B cell (primary cell): ENCODE results near the gene SAMD4B. TPM values are rescaled to one million over a fixed set of nuclear protein-coding genes. Genes with fewer than 3 reads are reported as not detected.

Source experiments
- ATAC-seq: fragments of 200-7000 bp; cut with Tn5 transposase; one replicate; pipeline ENCODE4 v1.10.0; 2021; ENCODE audit warnings: low read depth, mild to moderate bottlenecking, moderate number of reproducible peaks, moderate library complexity
- CTCF ChIA-PET: fragments of 350-600 bp; sonication (Branson Sonifier 250); formaldehyde crosslinking; loops from one replicate; lab custom pipeline; 2021; ENCODE audit warnings: antibody characterized with exemption, inconsistent platforms; lab: Charles Lee
- POLR2A ChIA-PET: fragments of 350-600 bp; sonication (Branson Sonifier 250); formaldehyde crosslinking; loops from one replicate; lab custom pipeline; 2021; ENCODE audit warnings: antibody characterized with exemption; lab: Charles Lee
- DNase-seq: peaks from one replicate; pipeline ENCODE4 v3.0.0; 2013
- H2AFZ ChIP-seq: 2 replicates; pipeline ENCODE4 v1.6.1; 2012; ENCODE audit warnings: mild to moderate bottlenecking, low read depth, low read length; ENCODE audit not compliant: insufficient read depth, poor library complexity, severe bottlenecking
- H3K27ac ChIP-seq, 2 donors: 1 replicate in 1 of 2; 2 replicates in 1 of 2; pipeline ENCODE4 v1.5.1; 2012 to 2013; ENCODE audit warnings: low read length in 2 of 2, mild to moderate bottlenecking in 2 of 2, moderate library complexity in 1 of 2
- H3K27me3 ChIP-seq, 4 experiments: fragments of 200-600 bp in 1 of 4; sonication (generic) in 1 of 4; replicated peaks in 1 of 4; 1 replicate in 2 of 4; 2 replicates in 2 of 4; pipeline versions ENCODE4 v1.6.1 to v1.7.0; 2013 to 2016; ENCODE audit warnings: low read length in 3 of 4, mild to moderate bottlenecking in 2 of 4, mixed read lengths in 1 of 4, moderate library complexity in 1 of 4; ENCODE audit not compliant: insufficient read depth in 4 of 4, control insufficient read depth in 3 of 4; ENCODE audit errors: control extremely low read depth in 1 of 4
- H3K36me3 ChIP-seq, 2 experiments: replicated peaks in 1 of 2; 1 replicate in 1 of 2; 2 replicates in 1 of 2; pipeline versions ENCODE4 v1.6.1 to v1.7.1; 2013; ENCODE audit warnings: low read length in 1 of 2; ENCODE audit not compliant: insufficient read depth in 2 of 2, control insufficient read depth in 1 of 2; ENCODE audit errors: control extremely low read depth in 1 of 2, extremely low read depth in 1 of 2
- H3K4me1 ChIP-seq, 2 donors: fragments of 200-600 bp in 1 of 2; sonication (generic) in 1 of 2; 1 replicate in 1 of 2; 2 replicates in 1 of 2; pipeline versions ENCODE4 v1.5.1 to v1.6.1; 2013 to 2017; ENCODE audit warnings: low read length in 2 of 2; ENCODE audit not compliant: control insufficient read depth in 2 of 2, insufficient read depth in 2 of 2
- H3K4me2 ChIP-seq: replicated peaks from 2 replicates; pipeline ENCODE3; 2012; ENCODE audit warnings: mild to moderate bottlenecking, low read depth, low read length; ENCODE audit not compliant: poor library complexity, severe bottlenecking
- H3K4me3 ChIP-seq, 5 experiments: fragments of 200-600 bp in 1 of 5; sonication (generic) in 1 of 5; 1 replicate in 3 of 5; 2 replicates in 2 of 5; pipeline versions ENCODE4 v1.5.1 to v1.7.0; 2011 to 2016; ENCODE audit warnings: low read length in 4 of 5, mild to moderate bottlenecking in 4 of 5, low read depth in 2 of 5, control low read depth in 1 of 5, moderate library complexity in 1 of 5; ENCODE audit not compliant: insufficient read depth in 1 of 5; ENCODE audit errors: control extremely low read depth in 1 of 5, extremely low read depth in 1 of 5
- H3K79me2 ChIP-seq: fragments of 200-600 bp; sonication (generic); one replicate; pipeline ENCODE4 v1.6.0; 2016; ENCODE audit warnings: low read length; ENCODE audit not compliant: control insufficient read depth, insufficient read depth
- H3K9ac ChIP-seq: fragments of 200-600 bp; sonication (generic); 2 replicates; pipeline ENCODE4 v1.6.1; 2017; ENCODE audit warnings: mild to moderate bottlenecking, low read length, moderate library complexity
- H3K9me3 ChIP-seq, 3 donors: one replicate each; pipeline versions ENCODE4 v1.6.1 to v1.7.1; 2013; ENCODE audit warnings: low read length in 2 of 3; ENCODE audit not compliant: control insufficient read depth in 2 of 3, insufficient read depth in 1 of 3; ENCODE audit errors: control extremely low read depth in 1 of 3
- H4K20me1 ChIP-seq: 2 replicates; pipeline ENCODE4 v1.6.0; 2012; ENCODE audit warnings: mild to moderate bottlenecking, low read length; ENCODE audit not compliant: insufficient read depth, control insufficient read depth, poor library complexity, severe bottlenecking
- H3K27ac Mint-ChIP-seq: one replicate; pipeline ENCODE4 v1.8.0; 2021; ENCODE audit warnings: mixed read lengths
- H3K27me3 Mint-ChIP-seq: one replicate; pipeline ENCODE4 v1.8.0; 2021; ENCODE audit warnings: mixed read lengths
- H3K4me1 Mint-ChIP-seq: one replicate; pipeline ENCODE4 v1.8.0; 2021; ENCODE audit warnings: mixed read lengths
- H3K4me3 Mint-ChIP-seq: one replicate; pipeline ENCODE4 v1.8.0; 2021; ENCODE audit warnings: mixed read lengths
- H3K9me3 Mint-ChIP-seq: one replicate; pipeline ENCODE4 v1.8.0; 2022; ENCODE audit warnings: mixed read lengths; ENCODE audit not compliant: insufficient read depth
- EZH2 ChIP-seq: IDR thresholded peaks from 2 replicates; pipeline ENCODE4 v1.6.1; 2012; ENCODE audit warnings: borderline replicate concordance, low read depth, mild to moderate bottlenecking, moderate library complexity, low read length; ENCODE audit not compliant: insufficient read depth, poor library complexity, severe bottlenecking
- WGBS: methylation state at CpG from one replicate; pipeline ENCODE4 v1.1.5; 2013; ENCODE audit warnings: missing lambda C conversion rate; ENCODE audit not compliant: insufficient coverage; 5-methylcytosine and 5-hydroxymethylcytosine counted together
- intact Hi-C: fragments of 100-400 bp; cut with micrococcal nuclease; formaldehyde crosslinking; loops from one replicate; pipeline ENCODE4 v1.10.0; 2022
- polyA plus RNA-seq: library from polyadenylated mRNA; depleted of rRNA; stranded (reverse); fragments of >200 nt; gene quantifications from 2 replicates; pipeline ENCODE4 v1.2.3, GENCODE V29; 2012
- total RNA-seq, 2 donors: library from RNA; stranded (reverse); fragments of 120-200 nt in 1 of 2; gene quantifications; 1 replicate in 1 of 2; 2 replicates in 1 of 2; pipeline versions ENCODE4 v1.2.3 to v1.2.4, GENCODE V29; 2013 to 2022
- TF ChIP-seq, protein P1 (sequence below): fragments of 200-600 bp; IDR thresholded peaks from one replicate; pipeline ENCODE4 v1.8.0; 2022; ENCODE audit warnings: antibody characterized with exemption, mild to moderate bottlenecking

SAMD4B gene
- total and polyA plus RNA-seq, 2 donors (not counting 1 experiment from before 2014, with no cell fraction given) = 87.3 to 90.0 TPM

DNA sequence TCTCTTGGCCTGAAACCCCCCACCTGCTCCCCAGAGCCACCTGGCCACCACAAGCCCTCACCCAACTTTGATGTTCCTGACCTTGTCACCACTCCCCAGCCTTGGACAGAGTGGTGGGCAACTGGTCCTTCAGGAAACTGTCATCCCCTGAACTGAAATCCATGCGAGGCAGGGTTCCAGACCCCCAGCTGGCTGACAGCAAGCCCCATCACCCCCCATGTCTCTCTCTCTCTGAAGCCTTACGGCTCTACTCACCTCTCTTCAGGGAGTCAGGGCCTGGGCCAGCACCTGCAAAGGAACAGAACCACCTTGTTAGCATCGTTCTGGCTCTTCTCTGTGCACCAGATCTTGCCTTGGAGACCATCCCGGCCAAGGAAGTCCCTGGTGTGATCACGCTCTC is 24.1 kb upstream of the SAMD4B start:
- Histone ChIP-seq H3K4me1 (peaks cover 8 to 13% of the 10 kb centered on the region in 2 donors), H3K9me3 (no peaks in the 10 kb centered on the region), H3K36me3 (peaks cover 0 to 11% of the 10 kb centered on the region in 2 experiments), H3K79me2 (no peaks in the 10 kb centered on the region), H3K27ac (no peak overlapping the region), H2AFZ (no peak overlapping the region), H3K4me2 (no peak overlapping the region), H3K4me3 (no peak overlapping the region), H4K20me1 (peaks cover 5% of the 10 kb centered on the region), H3K9ac (no peak overlapping the region), H3K27me3 (peaks cover 0 to 6% (median 0%) of the 10 kb centered on the region in 4 experiments)
- TF ChIP-seq, protein P1, sequence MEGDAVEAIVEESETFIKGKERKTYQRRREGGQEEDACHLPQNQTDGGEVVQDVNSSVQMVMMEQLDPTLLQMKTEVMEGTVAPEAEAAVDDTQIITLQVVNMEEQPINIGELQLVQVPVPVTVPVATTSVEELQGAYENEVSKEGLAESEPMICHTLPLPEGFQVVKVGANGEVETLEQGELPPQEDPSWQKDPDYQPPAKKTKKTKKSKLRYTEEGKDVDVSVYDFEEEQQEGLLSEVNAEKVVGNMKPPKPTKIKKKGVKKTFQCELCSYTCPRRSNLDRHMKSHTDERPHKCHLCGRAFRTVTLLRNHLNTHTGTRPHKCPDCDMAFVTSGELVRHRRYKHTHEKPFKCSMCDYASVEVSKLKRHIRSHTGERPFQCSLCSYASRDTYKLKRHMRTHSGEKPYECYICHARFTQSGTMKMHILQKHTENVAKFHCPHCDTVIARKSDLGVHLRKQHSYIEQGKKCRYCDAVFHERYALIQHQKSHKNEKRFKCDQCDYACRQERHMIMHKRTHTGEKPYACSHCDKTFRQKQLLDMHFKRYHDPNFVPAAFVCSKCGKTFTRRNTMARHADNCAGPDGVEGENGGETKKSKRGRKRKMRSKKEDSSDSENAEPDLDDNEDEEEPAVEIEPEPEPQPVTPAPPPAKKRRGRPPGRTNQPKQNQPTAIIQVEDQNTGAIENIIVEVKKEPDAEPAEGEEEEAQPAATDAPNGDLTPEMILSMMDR = no peak
- no peak for TF ChIP-seq EZH2
- WGBS = 94% methylated on average over 5 of the region's 5 CpGs
- intact Hi-C loops = no loop called here
- DNase-seq = no peak
- Mint-ChIP-seq H3K27me3 (peaks cover 8% of the 10 kb centered on the region), H3K9me3 (no peaks in the 10 kb centered on the region), H3K4me1 (peaks cover 26% of the 10 kb centered on the region), H3K4me3 (no peak overlapping the region), H3K27ac (no peak overlapping the region)
- POLR2A ChIA-PET = no interaction called here
- CTCF ChIA-PET = no interaction called here
- no peak for ATAC-seq

DNA sequence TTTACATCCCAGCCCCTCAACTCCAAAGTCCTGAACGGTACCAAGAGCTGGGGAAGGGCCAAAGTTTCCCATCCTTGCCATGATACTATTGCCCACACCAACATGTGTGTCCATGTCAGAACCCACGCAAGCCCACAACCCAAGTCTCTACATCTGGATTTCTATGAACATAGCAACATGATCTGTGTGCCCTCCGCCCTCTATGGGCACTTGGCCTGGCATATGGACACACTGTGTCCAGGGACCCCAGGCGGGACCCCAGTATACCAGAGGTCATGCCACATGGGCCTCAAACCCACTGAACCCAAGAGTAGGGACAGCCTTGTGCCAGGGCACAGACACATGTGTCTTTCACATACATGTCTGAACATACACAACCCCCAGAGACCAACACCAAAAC is 23.5 kb upstream of the SAMD4B start:
- peaks cover 0 to 6% (median 0%) of the 10 kb centered on the region in 4 experiments for H3K27me3 ChIP-seq
- DNase-seq (no peak), ATAC-seq (no peak)
- Mint-ChIP-seq H3K4me3 (peak overlapping the region; percentile 76), H3K9me3 (no peaks in the 10 kb centered on the region), H3K27me3 (peaks cover 8% of the 10 kb centered on the region), H3K4me1 (peaks cover 27% of the 10 kb centered on the region), H3K27ac (no peak overlapping the region)
- peaks cover 8 to 13% of the 10 kb centered on the region in 2 donors for H3K4me1 ChIP-seq
- peaks cover 5% of the 10 kb centered on the region for H4K20me1 ChIP-seq
- no peak overlapping the region for H3K4me3 ChIP-seq
- TF ChIP-seq, protein P1 = no peak
- TF ChIP-seq EZH2 = no peak
- WGBS = 96% methylated on average over 4 of the region's 4 CpGs
- H3K79me2 ChIP-seq = no peaks in the 10 kb centered on the region
- H3K27ac ChIP-seq = no peak overlapping the region
- H2AFZ ChIP-seq = no peak overlapping the region
- CTCF ChIA-PET = interaction anchor here (0.6 kb wide), 1 partner anchor 449 kb away, joined by 3 read pairs; no protein-coding TSS in a partner anchor
- intact Hi-C loops = no loop called here
- peaks cover 0 to 8% of the 10 kb centered on the region in 2 experiments for H3K36me3 ChIP-seq
- no peaks in the 10 kb centered on the region for H3K9me3 ChIP-seq
- no peak overlapping the region for H3K4me2 ChIP-seq
- POLR2A ChIA-PET = no interaction called here
- no peak overlapping the region for H3K9ac ChIP-seq
